A549 (cell line): Measurements from ENCODE around the gene USP32.
"Not testable (repeated sequence)": the region's sequence is repeated elsewhere in the genome, so short reads cannot be mapped to it uniquely, and the experiment has no call there.

Source experiments
- EP300 ChIP-seq, 2 experiments: fragments of >200 bp; sonication (Bioruptor Twin); formaldehyde crosslinking; IDR thresholded peaks; 2 replicates in 1 of 2; 3 replicates in 1 of 2; pipeline ENCODE4 v1.6.1; 2016 to 2017
- POLR2A ChIP-seq: IDR thresholded peaks from 2 replicates; pipeline ENCODE4 v1.6.1; 2012; ENCODE audit warnings: mild to moderate bottlenecking, low read length
- RCOR1 ChIP-seq: fragments of 150-350 bp; IDR thresholded peaks from 2 replicates; pipeline ENCODE4 v1.6.1; 2014; ENCODE audit warnings: antibody characterized with exemption, low read length, low read depth
- TF ChIP-seq, protein P1 (sequence below): fragments of >200 bp; sonication (Bioruptor Twin); formaldehyde crosslinking; IDR thresholded peaks from 3 replicates; pipeline ENCODE4 v1.5.1; 2016

DNA sequence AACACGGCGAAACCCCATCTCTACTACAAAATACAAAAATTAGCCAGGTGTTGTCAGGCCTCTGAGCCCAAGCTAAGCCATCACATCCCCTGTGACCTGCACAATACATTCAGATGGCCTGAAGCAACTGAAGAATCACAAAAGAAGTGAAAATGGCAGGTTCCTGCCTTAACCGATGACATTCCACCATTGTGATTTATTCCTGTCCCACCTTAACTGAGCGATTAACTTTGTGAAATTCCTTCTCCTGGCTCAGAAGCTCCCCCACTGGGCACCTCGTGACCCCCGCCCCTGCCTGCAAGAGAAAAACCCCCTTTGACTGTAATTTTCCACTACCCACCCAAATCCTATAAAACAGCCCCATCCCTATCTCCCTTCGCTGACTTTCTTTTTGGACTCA, 7.0 kb downstream of the USP32 start:
- TF ChIP-seq, protein P1, sequence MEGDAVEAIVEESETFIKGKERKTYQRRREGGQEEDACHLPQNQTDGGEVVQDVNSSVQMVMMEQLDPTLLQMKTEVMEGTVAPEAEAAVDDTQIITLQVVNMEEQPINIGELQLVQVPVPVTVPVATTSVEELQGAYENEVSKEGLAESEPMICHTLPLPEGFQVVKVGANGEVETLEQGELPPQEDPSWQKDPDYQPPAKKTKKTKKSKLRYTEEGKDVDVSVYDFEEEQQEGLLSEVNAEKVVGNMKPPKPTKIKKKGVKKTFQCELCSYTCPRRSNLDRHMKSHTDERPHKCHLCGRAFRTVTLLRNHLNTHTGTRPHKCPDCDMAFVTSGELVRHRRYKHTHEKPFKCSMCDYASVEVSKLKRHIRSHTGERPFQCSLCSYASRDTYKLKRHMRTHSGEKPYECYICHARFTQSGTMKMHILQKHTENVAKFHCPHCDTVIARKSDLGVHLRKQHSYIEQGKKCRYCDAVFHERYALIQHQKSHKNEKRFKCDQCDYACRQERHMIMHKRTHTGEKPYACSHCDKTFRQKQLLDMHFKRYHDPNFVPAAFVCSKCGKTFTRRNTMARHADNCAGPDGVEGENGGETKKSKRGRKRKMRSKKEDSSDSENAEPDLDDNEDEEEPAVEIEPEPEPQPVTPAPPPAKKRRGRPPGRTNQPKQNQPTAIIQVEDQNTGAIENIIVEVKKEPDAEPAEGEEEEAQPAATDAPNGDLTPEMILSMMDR: not testable (repeated sequence)
- not testable (repeated sequence) for TF ChIP-seq EP300 (IDR thresholded peaks at IDR 0.05); POLR2A; RCOR1
